HG03139 (cell line): ENCODE data around the gene CERT1.
"Not testable (repeated sequence)": the region's sequence is repeated elsewhere in the genome, so short reads cannot be mapped to it uniquely, and the experiment has no call there.

ENCODE experiments used
- ATAC-seq: cut with Tn5 transposase; IDR thresholded peaks from one replicate; pipeline ENCODE4 v1.9.1; 2021; ENCODE audit not compliant: unreplicated experiment

The CERT1 gene

DNA sequence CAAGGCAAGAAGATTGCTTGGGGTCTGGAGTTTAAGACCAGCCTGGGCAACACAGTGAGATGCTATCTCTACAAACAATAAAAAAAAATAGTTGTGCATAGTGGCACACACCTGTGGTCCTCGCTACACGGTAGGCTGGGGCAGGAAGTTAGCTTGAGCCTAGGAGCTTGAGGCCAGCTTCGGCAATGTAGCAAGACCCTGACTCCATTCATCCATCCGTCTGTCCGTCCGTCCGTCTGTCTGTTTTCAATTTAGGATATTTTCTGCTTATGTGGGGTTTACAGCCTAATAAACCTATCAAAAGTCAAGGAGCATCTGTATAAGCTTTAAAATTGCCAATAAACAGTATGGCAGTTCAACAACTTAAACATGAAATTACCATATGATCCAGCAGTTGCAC is 154.7 kb downstream of the CERT1 start:
- ATAC-seq, result no peak

DNA sequence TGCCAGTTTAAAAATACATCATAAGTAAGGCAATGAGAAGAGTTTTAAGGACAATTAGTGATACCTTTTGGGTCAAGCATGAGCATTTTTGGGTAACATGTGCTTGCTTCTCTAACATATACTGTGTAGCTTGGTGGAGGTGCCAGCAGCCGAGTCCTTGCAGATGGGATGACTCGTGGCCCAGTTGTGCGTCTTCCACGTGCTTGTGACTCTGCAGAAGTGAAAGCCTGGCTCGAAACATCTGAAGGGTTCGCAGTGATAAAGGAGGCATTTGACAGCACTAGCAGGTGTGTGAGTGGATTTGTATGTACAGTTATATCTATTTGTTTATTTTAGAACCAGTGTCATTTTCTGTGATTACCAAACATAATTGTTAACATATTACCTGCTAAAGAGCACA is 156.2 kb downstream of the CERT1 start:
- no peak for ATAC-seq

DNA sequence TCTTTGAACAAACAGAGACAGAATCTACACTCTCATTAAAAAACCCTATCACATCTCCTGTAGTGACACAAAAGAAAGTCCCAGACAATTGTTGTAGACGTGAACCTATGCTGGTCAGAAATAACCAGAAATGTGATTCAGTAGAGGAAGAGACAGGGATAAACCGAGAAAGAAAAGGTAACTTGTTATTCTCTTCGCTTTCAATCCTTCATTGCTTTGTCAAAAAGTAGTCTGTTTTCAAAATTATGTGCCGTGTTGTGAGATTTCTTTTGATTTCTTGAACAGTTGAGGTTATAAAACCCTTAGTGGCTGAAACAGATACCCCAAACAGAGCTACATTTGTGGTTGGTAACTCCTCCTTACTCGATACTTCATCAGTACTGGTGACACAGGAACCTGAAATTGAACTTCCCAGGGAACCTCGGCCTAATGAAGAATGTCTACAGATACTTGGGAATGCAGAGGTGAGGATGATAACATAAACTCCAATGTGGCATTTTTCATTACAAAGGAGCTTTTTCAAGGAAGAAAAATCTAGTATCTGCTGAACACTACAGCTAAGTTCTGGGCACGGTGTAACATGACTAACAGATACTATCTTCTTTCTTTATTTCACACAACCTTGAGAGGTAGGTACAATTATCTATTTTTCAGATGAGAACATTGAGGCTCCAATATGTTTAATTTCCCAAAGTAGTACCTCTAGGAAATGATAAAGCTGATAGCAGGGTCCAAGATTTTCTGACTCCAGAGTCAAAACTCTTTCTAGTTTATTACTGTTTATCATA is 160.1 kb downstream of the CERT1 start:
- ATAC-seq, result no peak

DNA sequence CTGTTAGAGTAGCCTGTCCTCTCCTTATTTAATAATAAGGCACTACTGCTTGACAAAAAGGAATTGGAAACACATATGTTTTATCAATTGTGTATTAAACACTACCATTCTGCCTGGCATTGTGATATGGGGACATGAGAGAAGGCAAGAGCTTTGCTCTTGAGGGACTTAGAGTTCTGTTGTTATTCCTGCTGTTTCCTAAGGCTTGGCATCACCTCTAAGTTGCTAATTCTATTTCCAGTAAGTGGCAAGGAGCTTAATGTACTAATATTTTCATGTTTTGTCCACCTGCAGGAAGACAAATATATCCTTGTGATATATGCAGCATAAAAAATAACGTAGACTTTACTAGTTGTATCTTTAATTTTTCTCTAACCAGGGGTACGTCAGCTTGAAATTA is 161.8 kb downstream of the CERT1 start:
- ATAC-seq, result no peak

DNA sequence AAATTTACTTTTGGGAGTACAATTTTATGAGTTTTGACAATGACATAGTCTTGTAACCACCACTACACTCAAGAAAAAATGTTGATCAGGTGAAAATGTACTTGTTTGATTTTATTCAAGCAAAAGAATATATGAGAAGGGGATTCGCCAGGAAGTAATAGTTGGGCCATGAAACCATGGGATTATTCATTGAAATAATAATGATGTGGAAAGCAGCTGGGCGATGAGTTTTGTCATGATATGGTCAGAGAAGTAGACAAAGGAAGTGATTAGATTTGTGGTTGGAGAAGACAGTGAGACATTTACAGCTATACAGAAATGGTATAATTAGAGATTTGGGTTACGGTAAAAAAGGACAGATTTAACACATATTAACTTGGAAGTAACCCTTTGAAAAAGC is 163.2 kb downstream of the CERT1 start:
- no peak for ATAC-seq

DNA sequence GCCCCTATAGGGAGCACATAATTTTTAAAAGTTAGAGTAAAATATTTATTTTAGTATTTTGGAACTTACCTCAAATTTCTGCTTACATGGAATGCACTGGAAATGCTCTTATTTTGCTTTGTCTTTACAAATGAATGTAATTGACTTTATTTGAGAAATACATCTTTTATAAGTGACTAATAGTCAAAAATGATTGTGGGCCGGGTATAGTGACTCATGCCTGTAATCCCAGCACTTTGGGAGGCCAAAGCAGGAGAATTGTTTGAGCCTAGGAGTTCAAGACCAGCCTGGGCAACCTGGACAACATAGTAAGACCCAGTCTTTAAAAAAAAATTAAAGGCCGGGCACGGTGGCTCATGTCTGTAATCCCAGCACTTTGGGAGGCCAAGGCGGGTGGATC is 168.6 kb downstream of the CERT1 start:
- ATAC-seq, result no peak

DNA sequence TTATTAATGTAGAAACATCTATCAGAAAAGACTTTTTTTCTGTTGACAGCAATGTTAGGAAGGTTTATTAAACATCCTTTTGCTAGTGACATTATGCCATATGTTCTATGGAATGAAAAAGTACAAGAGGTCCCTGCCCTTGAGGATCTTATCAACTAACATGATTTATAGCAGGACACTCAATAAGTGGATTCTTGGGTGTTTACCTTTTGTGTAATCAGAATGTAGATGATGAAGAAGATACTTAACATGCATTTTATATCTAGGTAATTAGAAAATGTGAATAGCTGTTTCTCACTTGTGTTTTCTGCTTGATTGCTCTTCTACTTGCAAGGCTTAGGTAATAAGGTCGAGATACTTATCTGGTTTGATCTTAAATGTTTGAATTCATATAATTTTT is 169.5 kb downstream of the CERT1 start:
- ATAC-seq, result no peak

DNA sequence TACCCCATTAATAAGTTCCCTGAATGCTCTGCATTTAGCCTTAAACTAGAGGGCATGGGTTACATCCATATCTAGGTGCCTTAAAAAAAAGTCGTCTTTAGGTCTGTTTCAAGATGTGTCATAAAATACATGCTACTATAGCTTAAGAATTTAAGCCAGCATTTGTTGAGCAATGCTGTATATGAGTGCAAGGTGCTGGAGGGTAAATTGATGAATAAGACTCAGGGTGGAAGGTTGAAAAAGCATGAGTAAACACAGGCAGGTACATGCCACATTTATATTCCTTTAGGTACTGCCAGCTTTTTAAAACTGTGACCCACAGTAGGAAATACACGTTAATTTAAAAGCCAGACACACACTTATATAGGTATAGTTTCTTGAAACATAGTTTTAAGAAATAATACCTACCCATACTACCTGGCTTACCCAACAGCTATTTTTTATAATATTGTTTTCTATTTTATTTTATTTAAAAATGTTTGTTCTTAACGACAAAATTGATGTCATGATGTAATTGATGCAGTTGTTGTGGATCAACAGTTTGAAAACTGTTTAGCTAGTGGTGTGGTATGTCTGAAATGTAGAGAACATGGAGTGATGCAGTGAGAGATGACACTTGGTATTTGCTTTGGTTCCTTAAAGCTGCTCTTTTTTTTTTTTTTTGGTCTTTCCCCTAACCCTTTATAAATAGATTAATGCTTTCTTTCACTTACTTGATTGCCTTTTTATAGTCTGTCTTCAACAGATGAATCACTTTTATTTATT is 170.5 kb downstream of the CERT1 start:
- no peak for ATAC-seq

DNA sequence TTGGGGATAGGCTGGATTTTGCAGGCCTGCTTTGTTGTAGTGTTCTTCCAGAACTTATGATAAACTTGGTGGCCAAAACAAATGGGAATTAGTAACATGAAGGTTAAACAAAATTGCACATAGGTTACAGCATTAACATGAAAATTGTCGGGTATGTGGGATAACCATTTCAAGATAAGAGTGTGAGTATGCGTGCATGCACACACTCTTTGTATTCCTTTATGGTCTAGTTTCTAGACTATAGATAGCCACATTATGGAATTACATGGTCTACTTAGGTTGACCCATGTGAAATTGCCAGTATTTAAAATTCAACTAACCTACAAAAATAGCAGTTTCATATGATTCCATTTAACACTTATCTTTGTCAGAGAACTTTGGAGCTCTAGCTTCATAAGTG is 173.0 kb downstream of the CERT1 start:
- ATAC-seq, result no peak

DNA sequence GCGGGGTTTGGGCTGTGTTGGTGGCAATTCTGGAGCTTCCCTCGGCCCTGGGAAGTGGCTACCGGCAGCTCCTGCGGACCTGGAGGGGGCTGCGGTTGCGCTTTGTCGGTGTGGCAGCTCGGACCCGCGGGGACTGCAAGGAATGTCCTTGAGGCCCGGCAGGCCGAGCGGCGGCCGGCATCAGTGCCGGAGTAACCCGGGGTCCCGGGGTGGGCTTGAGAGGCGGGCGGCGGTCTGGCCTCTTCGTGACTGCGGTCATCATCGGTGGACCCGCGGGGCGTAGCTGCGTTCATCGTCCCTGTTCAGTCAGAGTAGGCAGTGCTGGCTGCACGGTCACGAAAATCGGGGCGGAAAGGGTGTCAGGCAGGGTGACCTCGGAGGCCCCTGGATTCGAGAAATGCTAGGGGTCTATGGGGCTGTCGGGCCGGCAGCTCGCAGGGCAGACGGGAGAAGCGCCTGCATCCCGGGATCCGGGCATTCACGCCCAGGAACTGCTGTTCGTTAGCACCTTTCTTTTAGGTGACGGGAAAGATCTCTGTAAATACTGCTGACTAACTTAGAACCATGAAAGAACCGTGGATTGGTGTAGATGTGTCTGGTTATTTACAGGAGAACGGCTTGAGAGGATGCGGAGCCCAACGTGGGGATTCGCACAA is 173.9 kb downstream of the CERT1 start:
- ATAC-seq, result peak; percentile 1

DNA sequence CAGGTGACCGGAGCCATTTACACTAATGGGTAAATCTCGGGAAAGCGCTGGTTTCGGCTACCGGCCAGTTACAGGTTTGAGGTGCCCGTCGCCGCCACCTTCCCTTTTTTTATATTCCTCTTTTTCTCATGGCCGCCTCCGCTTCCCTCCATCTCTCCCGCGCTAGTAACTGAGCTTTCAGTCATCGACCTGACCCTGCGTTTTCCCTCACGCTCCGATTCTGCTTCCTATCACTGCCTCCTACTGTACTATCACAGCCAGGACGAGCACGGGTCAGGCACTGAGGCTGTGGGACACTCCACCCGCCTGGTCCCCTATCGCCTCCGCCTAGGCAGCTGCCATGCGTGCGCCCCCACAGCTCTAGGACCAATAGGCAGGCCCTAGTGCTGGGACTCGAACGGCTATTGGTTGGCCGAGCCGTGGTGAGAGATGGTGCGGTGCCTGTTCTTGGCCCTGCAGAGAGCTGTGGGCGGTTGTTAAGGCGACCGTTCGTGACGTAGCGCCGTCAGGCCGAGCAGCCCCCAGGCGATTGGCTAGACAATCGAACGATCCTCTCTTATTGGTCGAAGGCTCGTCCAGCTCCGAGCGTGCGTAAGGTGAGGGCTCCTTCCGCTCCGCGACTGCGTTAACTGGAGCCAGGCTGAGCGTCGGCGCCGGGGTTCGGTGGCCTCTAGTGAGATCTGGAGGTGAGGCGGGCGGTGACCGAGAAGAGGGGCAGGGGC is 174.7 kb downstream of the CERT1 start, which contains the start of gene HMGCR:
Gene HMGCR (plus strand): TSS at position 606 of the 722 bp plus-strand sequence. CDS start 5,386 bp downstream, outside the sequence.
- ATAC-seq, result peak; percentile 98

DNA sequence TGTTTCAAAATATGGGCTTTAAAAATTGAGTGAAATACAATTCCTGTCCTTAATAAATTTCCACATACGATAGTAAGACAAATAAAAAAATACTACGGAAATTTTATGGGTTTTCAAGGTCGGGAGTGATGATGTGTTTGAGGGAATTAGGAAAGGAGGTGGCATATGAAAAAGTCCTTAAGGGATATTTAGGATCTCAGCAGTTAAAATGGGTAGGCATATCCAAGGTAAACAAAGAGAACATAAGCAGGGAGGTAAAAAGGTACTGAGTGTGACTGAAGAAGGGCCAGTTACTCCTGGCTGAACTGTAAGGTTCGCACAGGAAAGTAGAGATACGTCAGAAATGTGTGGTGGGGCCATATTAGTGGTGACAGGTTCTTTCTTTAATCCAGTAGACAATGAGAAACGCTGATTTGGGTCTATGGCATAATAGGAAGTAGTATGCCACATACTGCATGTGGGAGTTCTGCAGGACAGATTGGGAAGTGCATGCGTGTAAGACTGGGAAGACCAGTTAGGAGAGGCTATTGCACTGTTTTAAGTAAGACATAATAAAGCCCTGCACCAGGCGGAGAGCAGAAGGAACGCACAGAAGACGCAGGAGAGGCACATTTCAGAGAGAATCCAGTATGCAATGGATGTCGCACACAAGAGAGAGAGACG is 175.3 kb downstream of the CERT1 start:
- no peak for ATAC-seq

DNA sequence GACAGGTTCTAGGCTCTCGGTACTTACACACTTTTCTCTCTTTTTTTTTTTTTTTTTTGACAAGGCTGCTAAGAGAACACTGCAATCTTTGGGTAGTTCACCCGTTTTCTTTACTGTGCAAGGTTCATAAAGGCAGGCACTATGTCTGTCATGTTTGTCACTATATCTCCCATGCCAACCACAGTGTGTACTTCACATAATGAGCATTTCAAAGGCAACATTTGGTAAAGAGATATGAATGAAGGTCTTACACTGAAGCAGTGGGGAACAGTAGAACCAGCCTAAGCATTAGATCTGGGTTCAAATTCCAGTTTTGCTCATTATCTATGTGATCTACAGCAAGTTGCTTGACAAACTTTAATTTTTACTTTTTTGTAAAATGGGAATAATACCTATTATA is 175.9 kb downstream of the CERT1 start:
- ATAC-seq, result no peak

DNA sequence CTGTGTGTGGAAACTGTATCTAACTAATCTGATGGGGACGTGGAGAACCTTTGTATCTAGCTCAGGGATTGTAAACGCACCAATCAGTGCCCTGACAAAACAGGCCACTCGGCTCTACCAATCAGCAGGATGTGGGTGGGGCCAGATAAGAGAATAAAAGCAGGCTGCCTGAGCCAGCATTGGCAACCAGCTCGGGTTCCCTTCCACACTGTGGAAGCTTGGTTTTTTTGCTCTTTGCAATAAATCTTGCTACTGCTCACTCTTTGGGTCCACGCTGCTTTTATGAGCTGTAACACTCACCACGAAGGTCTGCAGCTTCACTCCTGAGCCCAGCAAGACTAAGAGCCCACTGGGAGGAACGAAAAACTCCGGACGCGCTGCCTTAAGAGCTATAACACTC is 177.0 kb downstream of the CERT1 start:
- ATAC-seq, result not testable (repeated sequence)

DNA sequence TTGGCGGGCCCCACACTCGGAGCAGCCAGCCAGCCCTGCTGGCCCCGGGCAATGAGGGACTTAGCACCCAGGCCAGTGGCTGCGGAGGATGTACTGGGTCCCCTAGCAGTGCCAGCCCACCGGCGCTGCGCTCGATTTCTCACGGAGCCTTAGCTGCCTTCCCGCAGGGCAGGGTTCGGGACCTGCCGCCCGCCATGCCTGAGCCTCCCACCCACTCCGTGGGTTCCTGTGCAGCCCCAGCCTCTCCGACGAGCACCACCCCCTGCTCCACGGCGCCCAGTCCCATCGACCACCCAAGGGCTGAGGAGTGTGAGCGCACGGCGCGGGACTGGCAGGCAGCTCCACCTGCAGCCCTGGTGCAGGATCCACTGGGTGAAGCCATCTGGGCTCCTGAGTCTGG is 177.7 kb downstream of the CERT1 start:
- not testable (repeated sequence) for ATAC-seq

DNA sequence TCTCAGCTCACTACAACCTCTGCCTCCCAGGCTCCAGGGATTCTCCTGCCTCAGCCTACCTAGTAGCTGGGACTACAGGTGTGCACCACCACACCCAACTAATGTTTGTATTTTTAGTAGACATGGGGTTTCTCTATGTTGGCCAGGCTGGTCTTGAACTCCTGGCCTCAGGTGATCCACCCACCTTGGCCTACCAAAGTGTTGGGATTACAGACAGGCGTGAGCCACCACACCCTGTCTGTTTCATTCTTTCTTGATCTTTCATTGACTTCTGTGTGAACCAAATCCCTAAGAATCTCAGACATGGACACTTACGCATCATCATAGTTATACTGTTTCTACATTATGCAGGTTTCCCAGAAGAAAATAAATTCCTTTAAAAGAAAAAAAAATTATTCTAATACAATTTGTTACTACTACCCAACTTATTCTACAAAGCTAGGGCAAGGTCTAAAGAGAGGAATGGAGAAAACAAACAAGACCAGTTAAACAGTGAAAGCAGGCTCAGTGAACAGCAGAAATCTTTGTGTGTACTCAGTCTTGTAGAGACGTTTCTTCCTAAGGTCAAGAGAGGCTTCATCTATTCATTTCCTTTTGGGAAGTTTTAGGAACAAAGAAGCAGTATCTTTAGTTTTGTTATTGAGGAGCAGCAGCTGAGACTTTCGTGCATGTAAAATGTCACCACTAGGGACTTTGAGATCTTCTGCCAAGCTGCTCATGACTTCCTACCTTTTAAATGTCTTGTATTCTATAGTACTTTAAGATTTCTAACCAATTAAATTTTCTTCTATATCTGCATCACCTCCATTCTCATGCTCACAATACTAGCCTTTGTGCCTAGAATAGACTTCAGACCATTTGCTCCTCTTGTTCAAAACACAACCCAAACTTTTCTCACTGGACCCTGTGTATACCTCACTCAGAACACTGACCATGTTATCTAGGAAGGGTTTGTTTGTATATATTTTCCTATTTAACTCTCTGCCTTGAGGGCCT is 180.0 kb downstream of the CERT1 start:
- ATAC-seq, result no peak

DNA sequence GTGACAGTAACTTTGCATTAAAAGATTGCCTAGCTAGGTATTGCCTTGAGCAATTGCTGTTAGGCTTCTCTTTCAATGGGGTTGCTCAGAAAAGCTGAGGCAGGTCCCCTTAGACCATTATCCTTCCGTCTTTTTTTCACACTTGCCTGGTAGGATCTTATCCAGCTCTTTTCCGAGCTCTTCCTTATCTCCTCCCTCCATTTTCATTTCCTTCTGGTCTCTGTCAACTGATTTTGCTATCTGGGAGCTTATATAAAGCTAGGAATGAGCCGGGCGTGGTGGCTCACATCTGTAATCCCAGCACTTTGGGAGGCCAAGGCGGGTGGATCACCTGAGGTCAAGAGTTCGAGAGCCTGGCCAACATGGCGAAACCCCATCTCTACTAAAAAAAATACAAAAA is 181.0 kb downstream of the CERT1 start:
- no peak for ATAC-seq
